GM21381 (cell line): ENCODE results near the gene USP6.
"Not testable (repeated sequence)": the region's sequence is repeated elsewhere in the genome, so short reads cannot be mapped to it uniquely, and the experiment has no call there.

Source experiments
- ATAC-seq: cut with Tn5 transposase; IDR thresholded peaks from one replicate; pipeline ENCODE4 v1.9.1; 2021; ENCODE audit warnings: mild to moderate bottlenecking, moderate library complexity; ENCODE audit not compliant: unreplicated experiment

USP6 gene

GRCh38 chr17:5121186-5121841, 5.5 kb downstream of the USP6 start:
- ATAC-seq = no peak

GRCh38 chr17:5122056-5122455, 6.2 kb downstream of the USP6 start:
- not testable (repeated sequence) for ATAC-seq

- ATAC-seq = no peak
Measured at GRCh38 chr17:5122586-5123342, 6.9 kb downstream of the USP6 start.

- ATAC-seq = no peak
Measured at GRCh38 chr17:5123343-5124124, 7.7 kb downstream of the USP6 start.

GRCh38 chr17:5124125-5124760, 8.4 kb downstream of the USP6 start:
- ATAC-seq = not testable (repeated sequence)

- not testable (repeated sequence) for ATAC-seq
Measured at GRCh38 chr17:5124896-5125295, 9.1 kb downstream of the USP6 start.

- no peak for ATAC-seq
Measured at GRCh38 chr17:5126719-5127488, 11.1 kb downstream of the USP6 start.

GRCh38 chr17:5127910-5128309, 12.1 kb downstream of the USP6 start:
- no peak for ATAC-seq

GRCh38 chr17:5128387-5128786, 12.6 kb downstream of the USP6 start:
- not testable (repeated sequence) for ATAC-seq

- no peak for ATAC-seq
Measured at GRCh38 chr17:5128905-5129535, 13.2 kb downstream of the USP6 start.

- ATAC-seq = not testable (repeated sequence)
Measured at GRCh38 chr17:5129770-5130169, 13.9 kb downstream of the USP6 start.

- not testable (repeated sequence) for ATAC-seq
Measured at GRCh38 chr17:5130261-5130660, 14.4 kb downstream of the USP6 start.

- not testable (repeated sequence) for ATAC-seq
Measured at GRCh38 chr17:5130687-5131086, 14.9 kb downstream of the USP6 start.

GRCh38 chr17:5131146-5131715, 15.4 kb downstream of the USP6 start:
- ATAC-seq = no peak

- not testable (repeated sequence) for ATAC-seq
Measured at GRCh38 chr17:5131799-5132502, 16.1 kb downstream of the USP6 start.

GRCh38 chr17:5132503-5133225, 16.8 kb downstream of the USP6 start:
- not testable (repeated sequence) for ATAC-seq

- ATAC-seq = no peak
Measured at GRCh38 chr17:5133311-5133710, 17.5 kb downstream of the USP6 start.

GRCh38 chr17:5133961-5134360, 18.1 kb downstream of the USP6 start:
- ATAC-seq = not testable (repeated sequence)
